Natural killer cell treated with Interleukin-12 subunit alpha and Interleukin-12 subunit beta and Interleukin-15 and Interleukin-18, amount 100 ng/mL, for 72 hours (primary cell): ENCODE data around the gene B3GAT3. TPM values are rescaled to one million over a fixed set of nuclear protein-coding genes. Genes with fewer than 3 reads are reported as not detected.

ENCODE experiments used
- ATAC-seq, 2 donors: fragments of 150-1000 bp; cut with Tn5 transposase in 1 of 2; sonication (Bioruptor Pico), chemical (Tn5 transposase) in 1 of 2; 2 replicates each; pipeline ENCODE4 v1.10.0; 2021
- DNase-seq: peaks from one replicate; pipeline ENCODE4 v3.0.0; 2022; ENCODE audit warnings: low spot score
- H3K27ac Mint-ChIP-seq, 2 donors: 1 replicate in 1 of 2; 2 replicates in 1 of 2; pipeline ENCODE4 v1.8.0; 2022; ENCODE audit warnings: mixed read lengths in 2 of 2, mild to moderate bottlenecking in 1 of 2, moderate library complexity in 1 of 2
- H3K27me3 Mint-ChIP-seq, 2 donors: 1 replicate in 1 of 2; 2 replicates in 1 of 2; pipeline ENCODE4 v1.8.0; 2022; ENCODE audit warnings: mixed read lengths in 2 of 2
- H3K36me3 Mint-ChIP-seq: one replicate; pipeline ENCODE4 v1.8.0; 2022; ENCODE audit warnings: mixed read lengths
- H3K4me1 Mint-ChIP-seq, 2 donors: 1 replicate in 1 of 2; 2 replicates in 1 of 2; pipeline ENCODE4 v1.8.0; 2022; ENCODE audit warnings: low read depth in 2 of 2, mixed read lengths in 2 of 2, mild to moderate bottlenecking in 1 of 2
- H3K4me3 Mint-ChIP-seq: one replicate; pipeline ENCODE4 v1.8.0; 2022; ENCODE audit warnings: mixed read lengths
- H3K9me3 Mint-ChIP-seq: 2 replicates; pipeline ENCODE4 v1.8.0; 2022; ENCODE audit warnings: mixed read lengths
- total RNA-seq, 2 donors: library from RNA; stranded (reverse); gene quantifications; one replicate each; pipeline ENCODE4 v1.2.3, GENCODE V29; 2022

Gene B3GAT3
- total RNA-seq, 2 donors from 2014 or later: 72.8 to 98.7 TPM

- DNase-seq: no peak
- H3K27ac Mint-ChIP-seq: no peak overlapping the region
- ATAC-seq: no peak
Measured at GRCh38 chr11:62604460-62605120, 17.2 kb downstream of the B3GAT3 start.

GRCh38 chr11:62603776-62604299 is 17.9 kb downstream of the B3GAT3 start:
- Mint-ChIP-seq H3K36me3 (peaks cover 29% of the 10 kb centered on the region), H3K9me3 (no peaks in the 10 kb centered on the region), H3K27ac (peak overlapping the region; percentile 65 to 68), H3K4me1 (peaks cover 46 to 48% of the 10 kb centered on the region in 2 donors), H3K4me3 (peak overlapping the region; percentile 56), H3K27me3 (no peaks in the 10 kb centered on the region)
- ATAC-seq: no peak
- no peak for DNase-seq

More at GRCh38 chr11:62604460-62605120, 17.2 kb downstream of the B3GAT3 start:
- H3K9me3 Mint-ChIP-seq: no peaks in the 10 kb centered on the region
- H3K36me3 Mint-ChIP-seq: peaks cover 22% of the 10 kb centered on the region
- no peaks in the 10 kb centered on the region for H3K27me3 Mint-ChIP-seq
- H3K4me1 Mint-ChIP-seq: peaks cover 43% of the 10 kb centered on the region in 2 donors
- H3K4me3 Mint-ChIP-seq: no peak overlapping the region

DNA sequence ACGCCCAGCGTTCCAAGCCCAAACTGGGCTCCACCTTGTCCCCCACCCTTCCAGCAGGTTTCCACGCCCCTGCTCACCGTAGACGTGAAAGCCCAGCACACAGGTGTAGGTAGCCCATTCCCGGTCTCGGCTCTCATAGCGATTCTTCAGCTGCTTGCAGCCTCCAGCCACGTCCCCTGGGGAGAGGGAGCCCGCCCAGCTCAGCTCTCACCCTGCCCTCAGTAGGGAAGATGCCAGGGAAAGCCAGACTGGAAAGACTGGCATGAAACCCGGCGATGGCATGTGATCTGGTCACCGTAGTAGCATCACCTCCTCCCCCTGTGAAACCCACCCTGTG is 18.7 kb downstream of the B3GAT3 start:
- peaks cover 36% of the 10 kb centered on the region for H3K36me3 Mint-ChIP-seq
- no peak for ATAC-seq
- H3K27ac Mint-ChIP-seq: peak overlapping the region; percentile 65 to 68
- peaks cover 50 to 51% of the 10 kb centered on the region in 2 donors for H3K4me1 Mint-ChIP-seq
- H3K4me3 Mint-ChIP-seq: peak overlapping the region; percentile 56
- no peak for DNase-seq
- no peaks in the 10 kb centered on the region for H3K27me3 Mint-ChIP-seq
- H3K9me3 Mint-ChIP-seq: no peaks in the 10 kb centered on the region

DNA sequence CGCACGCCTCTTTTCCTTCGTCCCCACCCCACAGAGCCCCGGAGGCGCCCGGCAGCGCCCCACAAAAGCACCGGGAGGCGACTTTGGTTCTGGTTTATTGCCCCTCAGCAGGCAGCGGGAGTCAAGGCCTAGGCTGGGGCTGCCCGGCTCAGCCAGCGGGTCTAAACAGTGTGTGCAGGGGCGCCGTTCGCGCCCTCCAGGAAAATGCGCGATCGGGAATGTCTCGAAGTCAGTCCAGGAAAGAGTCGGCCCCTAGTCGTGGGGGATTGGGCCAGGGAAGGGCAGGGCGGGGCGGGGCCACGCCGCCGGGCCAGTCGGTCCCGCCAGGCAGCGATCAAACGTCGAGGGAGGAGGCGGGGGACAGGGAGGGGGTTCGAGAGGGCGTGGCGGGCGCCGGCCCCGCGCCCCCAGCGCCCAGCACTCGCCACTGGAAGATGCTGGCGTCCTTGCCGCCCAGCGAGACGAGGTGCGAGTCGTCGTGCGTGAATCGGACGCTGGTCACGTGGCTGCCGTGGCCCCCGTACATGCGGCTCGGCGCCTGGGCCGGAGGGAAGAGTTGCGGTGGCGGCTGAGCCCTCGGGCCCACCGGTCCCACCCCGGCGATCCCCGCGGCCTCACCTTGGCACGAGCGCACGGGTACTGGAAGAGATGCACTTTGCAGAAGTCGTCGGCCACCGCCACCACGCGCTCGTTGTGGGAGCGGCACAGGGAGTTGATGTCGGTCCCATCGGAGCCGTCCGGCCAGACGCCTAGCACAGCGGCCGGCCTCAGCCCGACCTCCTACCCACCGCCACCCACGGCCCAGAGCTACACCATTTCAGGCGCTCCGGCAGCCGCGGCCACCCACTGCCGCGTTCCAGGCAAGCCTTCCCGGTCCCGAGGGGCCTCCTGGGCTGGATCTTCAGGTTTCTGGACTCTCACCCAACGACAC is 19.4 kb downstream of the B3GAT3 start:
- Mint-ChIP-seq H3K4me3 (peak overlapping the region; percentile 91), H3K9me3 (no peaks in the 10 kb centered on the region), H3K4me1 (peaks cover 51 to 52% of the 10 kb centered on the region in 2 donors), H3K36me3 (peaks cover 42% of the 10 kb centered on the region), H3K27ac (peak overlapping the region; percentile 89 to 90), H3K27me3 (no peaks in the 10 kb centered on the region)
- DNase-seq: no peak
- ATAC-seq: peak; percentile 0 to 8

DNA sequence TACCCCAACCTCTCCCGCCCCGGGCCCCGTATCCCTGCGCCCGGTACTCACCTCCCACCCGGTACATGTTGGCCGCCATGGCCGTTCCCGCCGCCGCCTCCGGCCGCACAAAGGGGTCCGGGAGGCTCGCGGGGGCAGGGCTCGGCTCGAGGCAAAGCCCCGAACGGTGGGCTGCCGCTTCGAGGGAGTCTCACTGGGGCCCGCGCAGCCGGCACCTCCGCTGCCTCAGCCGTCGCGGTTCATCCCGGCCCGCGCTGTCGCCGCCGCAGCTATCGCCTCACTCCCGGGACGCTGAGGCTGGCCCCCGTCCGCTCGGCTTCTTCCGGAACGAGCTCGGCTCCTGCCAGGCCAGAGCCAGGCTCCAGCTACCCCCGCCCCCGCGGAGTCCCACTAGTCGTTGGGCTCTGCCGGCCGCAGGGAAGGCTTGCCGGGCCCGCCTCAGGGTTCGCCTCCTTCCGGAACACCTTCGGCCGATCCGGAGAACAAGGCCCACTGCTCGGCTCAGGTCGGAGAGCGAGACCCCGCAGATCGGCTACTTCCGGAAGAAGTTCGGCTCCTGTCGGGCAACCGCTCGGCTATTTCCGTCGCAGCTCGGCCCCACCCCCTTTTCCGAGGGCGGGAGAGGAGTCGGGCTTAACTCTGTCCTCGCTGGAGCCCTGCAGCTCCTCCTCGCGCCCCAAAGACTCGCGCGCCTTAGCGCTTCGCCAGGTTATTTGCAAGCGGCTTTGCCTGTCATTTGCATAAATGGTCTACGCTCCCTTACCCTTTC is 20.2 kb downstream of the B3GAT3 start, which contains the start of gene MTA2:
Gene MTA2 (minus strand): TSS at position 494 of the 769 bp plus-strand sequence. CDS start 415 bp downstream, at position 79.
- ATAC-seq (peak; percentile 89 to 90), DNase-seq (peak; percentile 98)
- Mint-ChIP-seq H3K27me3 (no peaks in the 10 kb centered on the region), H3K27ac (peak within 1 kb of the TSS; percentile 89 to 90), H3K9me3 (no peaks in the 10 kb centered on the region), H3K36me3 (peaks cover 46% of the 10 kb centered on the region), H3K4me1 (peaks cover 55 to 56% of the 10 kb centered on the region in 2 donors), H3K4me3 (peak within 1 kb of the TSS; percentile 91)

DNA sequence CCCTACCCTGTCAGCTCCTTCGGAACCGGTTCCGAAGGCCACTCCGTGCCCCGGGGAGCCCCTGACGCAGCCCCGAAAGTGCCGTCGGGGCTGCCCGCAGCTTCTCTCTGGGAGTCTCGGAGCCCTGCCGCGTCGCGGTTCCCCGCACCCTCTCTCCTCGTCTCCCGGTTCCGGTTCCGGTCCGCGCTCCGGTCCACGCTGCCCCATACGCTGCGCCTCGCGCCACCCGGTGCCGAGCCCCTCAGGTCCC is 20.7 kb downstream of the B3GAT3 start:
- Mint-ChIP-seq H3K9me3 (no peaks in the 10 kb centered on the region), H3K4me1 (peaks cover 53 to 56% of the 10 kb centered on the region in 2 donors), H3K36me3 (peaks cover 46% of the 10 kb centered on the region), H3K4me3 (peak overlapping the region; percentile 91), H3K27me3 (no peaks in the 10 kb centered on the region), H3K27ac (peak overlapping the region; percentile 89 to 90)
- DNase-seq (peak; percentile 68), ATAC-seq (peak; percentile 2 to 28)

- no peak for ATAC-seq
- H3K27ac Mint-ChIP-seq: peak overlapping the region; percentile 89 to 90
- H3K9me3 Mint-ChIP-seq: no peaks in the 10 kb centered on the region
- peaks cover 53 to 56% of the 10 kb centered on the region in 2 donors for H3K4me1 Mint-ChIP-seq
- H3K36me3 Mint-ChIP-seq: peaks cover 46% of the 10 kb centered on the region
- no peak for DNase-seq
- peak overlapping the region; percentile 91 for H3K4me3 Mint-ChIP-seq
- no peaks in the 10 kb centered on the region for H3K27me3 Mint-ChIP-seq
Measured at GRCh38 chr11:62600367-62601121, 21.2 kb downstream of the B3GAT3 start.

GRCh38 chr11:62599901-62600300 is 21.9 kb downstream of the B3GAT3 start:
- Mint-ChIP-seq H3K4me1 (peaks cover 50 to 56% of the 10 kb centered on the region in 2 donors), H3K4me3 (peak overlapping the region; percentile 91), H3K9me3 (no peaks in the 10 kb centered on the region), H3K27ac (peak overlapping the region; percentile 89 to 90), H3K27me3 (no peaks in the 10 kb centered on the region), H3K36me3 (peaks cover 46% of the 10 kb centered on the region)
- DNase-seq (peak; percentile 72), ATAC-seq (no peak)

DNA sequence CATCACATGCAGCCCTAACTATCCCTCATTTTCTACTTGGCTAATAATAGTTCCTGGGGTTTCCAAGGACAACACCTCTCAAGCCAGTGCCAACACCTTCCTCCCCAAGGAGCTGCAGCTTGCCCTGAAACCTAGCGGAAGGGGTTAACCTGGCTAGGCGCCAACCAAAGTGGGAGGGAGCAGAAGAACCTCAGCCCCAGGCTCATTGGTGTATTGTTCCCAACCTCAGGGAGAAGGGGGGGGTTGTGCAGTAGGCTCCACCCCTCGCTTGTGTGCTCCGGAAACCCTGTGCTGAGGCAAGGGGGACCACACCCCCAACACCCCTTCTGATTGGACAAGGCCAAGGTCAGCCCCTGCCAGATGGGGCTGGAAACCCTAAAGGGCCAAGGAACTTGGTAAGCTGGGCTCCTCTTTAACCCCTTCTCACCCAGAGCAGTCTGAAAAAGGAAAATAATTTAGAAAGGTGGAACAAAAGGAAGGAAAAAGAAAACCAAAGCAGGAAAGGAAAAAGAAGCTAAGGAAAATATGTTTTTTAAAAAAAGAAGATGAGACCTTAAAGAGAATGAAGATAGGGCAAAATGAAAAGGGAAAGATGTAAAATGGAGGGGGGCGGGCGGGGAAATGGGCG is 22.6 kb downstream of the B3GAT3 start:
- H3K27me3 Mint-ChIP-seq: no peaks in the 10 kb centered on the region
- H3K36me3 Mint-ChIP-seq: peaks cover 52% of the 10 kb centered on the region
- peak; percentile 98 for DNase-seq
- no peaks in the 10 kb centered on the region for H3K9me3 Mint-ChIP-seq
- peak overlapping the region; percentile 89 to 90 for H3K27ac Mint-ChIP-seq
- ATAC-seq: peak; percentile 87 to 89
- peaks cover 50 to 61% of the 10 kb centered on the region in 2 donors for H3K4me1 Mint-ChIP-seq
- peak overlapping the region; percentile 91 for H3K4me3 Mint-ChIP-seq

- ATAC-seq (no peak), DNase-seq (no peak)
- peaks cover 52 to 75% of the 10 kb centered on the region in 2 donors for H3K4me1 Mint-ChIP-seq
- peaks cover 43% of the 10 kb centered on the region for H3K36me3 Mint-ChIP-seq
- H3K4me3 Mint-ChIP-seq: no peak overlapping the region
- H3K27me3 Mint-ChIP-seq: no peaks in the 10 kb centered on the region
- H3K9me3 Mint-ChIP-seq: no peaks in the 10 kb centered on the region
- peak overlapping the region in 1 of 2 donors; percentile 96 for H3K27ac Mint-ChIP-seq
Measured at GRCh38 chr11:62595124-62595523, 26.7 kb downstream of the B3GAT3 start.

DNA sequence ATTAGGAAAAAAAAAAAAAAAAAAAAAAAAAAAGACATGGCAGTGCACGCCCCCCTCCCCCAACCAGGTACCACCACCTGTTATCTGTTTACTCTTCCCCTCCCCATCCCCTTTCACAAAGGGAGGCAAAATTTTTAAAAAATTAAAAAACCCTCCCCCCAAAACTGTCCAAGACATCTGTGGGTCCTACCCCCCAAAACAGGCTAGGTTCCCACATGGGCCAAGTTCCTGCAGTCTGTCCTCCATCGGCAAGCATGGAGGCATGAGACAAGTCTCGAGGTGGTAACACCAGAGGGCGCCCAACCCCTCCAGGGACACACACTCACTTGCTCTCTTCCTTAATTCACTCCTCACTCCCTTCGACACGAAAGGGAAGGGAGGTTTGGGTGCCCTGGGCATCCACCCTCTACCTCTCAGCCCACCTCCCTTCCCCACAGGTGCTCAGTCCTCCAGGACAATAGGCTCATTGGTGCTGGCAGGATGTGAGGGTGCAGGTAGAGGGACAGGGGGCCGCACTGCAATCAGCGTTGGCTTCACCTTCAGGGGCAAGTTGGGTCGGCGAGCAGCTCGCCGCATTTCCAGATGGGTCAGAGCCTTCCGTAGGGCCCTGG is 28.2 kb downstream of the B3GAT3 start:
- Mint-ChIP-seq H3K36me3 (peaks cover 27% of the 10 kb centered on the region), H3K27me3 (no peaks in the 10 kb centered on the region), H3K4me3 (peak overlapping the region; percentile 77), H3K27ac (peak overlapping the region; percentile 94 to 96), H3K4me1 (peaks cover 36 to 59% of the 10 kb centered on the region in 2 donors), H3K9me3 (no peaks in the 10 kb centered on the region)
- peak; percentile 73 for DNase-seq
- no peak for ATAC-seq

GRCh38 chr11:62592989-62593421 is 28.8 kb downstream of the B3GAT3 start:
- Mint-ChIP-seq H3K27me3 (no peaks in the 10 kb centered on the region), H3K9me3 (no peaks in the 10 kb centered on the region), H3K36me3 (peaks cover 23% of the 10 kb centered on the region), H3K27ac (peak overlapping the region; percentile 94 to 96), H3K4me3 (peak overlapping the region; percentile 98), H3K4me1 (peaks cover 30 to 53% of the 10 kb centered on the region in 2 donors)
- DNase-seq (no peak), ATAC-seq (no peak)
